ENCODE data around the gene CD96. TPM values are rescaled to one million over a fixed set of nuclear protein-coding genes. Genes with fewer than 3 reads are reported as not detected.

Gene CD96
- total and polyA plus RNA-seq, 10 donors: 2.9 to 43.9 (median 24.1) TPM

GRCh38 chr3:111701292-111701906 is 159.4 kb downstream of the CD96 start:
- no peaks in the 10 kb centered on the region for H3K27me3 ChIP-seq (replicated peaks in 1 of 7)
- intact Hi-C loops (cut with DNase I; ENCODE audit: low total_unique reads): no loop called here
- H3K9me3 ChIP-seq: no peaks in the 10 kb centered on the region
- H3K27ac ChIP-seq: no peak overlapping the region
- no peak for TF ChIP-seq POLR2A (IDR thresholded peaks at IDR 0.05)
- TF ChIP-seq POLR2AphosphoS5 (IDR thresholded peaks at IDR 0.05): no peak
- TF ChIP-seq, protein P1, sequence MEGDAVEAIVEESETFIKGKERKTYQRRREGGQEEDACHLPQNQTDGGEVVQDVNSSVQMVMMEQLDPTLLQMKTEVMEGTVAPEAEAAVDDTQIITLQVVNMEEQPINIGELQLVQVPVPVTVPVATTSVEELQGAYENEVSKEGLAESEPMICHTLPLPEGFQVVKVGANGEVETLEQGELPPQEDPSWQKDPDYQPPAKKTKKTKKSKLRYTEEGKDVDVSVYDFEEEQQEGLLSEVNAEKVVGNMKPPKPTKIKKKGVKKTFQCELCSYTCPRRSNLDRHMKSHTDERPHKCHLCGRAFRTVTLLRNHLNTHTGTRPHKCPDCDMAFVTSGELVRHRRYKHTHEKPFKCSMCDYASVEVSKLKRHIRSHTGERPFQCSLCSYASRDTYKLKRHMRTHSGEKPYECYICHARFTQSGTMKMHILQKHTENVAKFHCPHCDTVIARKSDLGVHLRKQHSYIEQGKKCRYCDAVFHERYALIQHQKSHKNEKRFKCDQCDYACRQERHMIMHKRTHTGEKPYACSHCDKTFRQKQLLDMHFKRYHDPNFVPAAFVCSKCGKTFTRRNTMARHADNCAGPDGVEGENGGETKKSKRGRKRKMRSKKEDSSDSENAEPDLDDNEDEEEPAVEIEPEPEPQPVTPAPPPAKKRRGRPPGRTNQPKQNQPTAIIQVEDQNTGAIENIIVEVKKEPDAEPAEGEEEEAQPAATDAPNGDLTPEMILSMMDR (IDR thresholded peaks at IDR 0.05 in 8 of 11, conservative IDR thresholded peaks at IDR 0.05 in 3 of 11): no peak
- no peak overlapping the region for H3K4me3 ChIP-seq
- WGBS, 5 donors: 88 to 99% (median 90%) methylated on average over 2 of the region's 2 CpGs
- no peak for DNase-seq
- no peaks in the 10 kb centered on the region for H3K36me3 ChIP-seq
- peaks cover 0 to 14% (median 0%) of the 10 kb centered on the region in 6 donors for H3K4me1 ChIP-seq

Other genes starting within 250 kb of the CD96 start
- under 1 TPM in 1 of 7 donors, not detected in 6; 0.28 TPM for gene ZBED2, start 53.1 kb downstream of the CD96 start, total RNA-seq
- under 1 TPM; 0.20 to 0.80 (median 0.29) TPM for gene ZBED2, start 53.1 kb downstream of the CD96 start, polyA plus RNA-seq
- gene PLCXD2, start 132.5 kb downstream of the CD96 start, total RNA-seq: 1 to 10 TPM; 2.9 to 6.0 (median 3.4) TPM
- gene PLCXD2, start 132.5 kb downstream of the CD96 start, polyA plus RNA-seq: under 1 TPM; 0.30 to 0.53 (median 0.35) TPM

Measured in spleen (tissue), 11 donors.